ENCODE results near the gene SLC16A3. TPM values are rescaled to one million over a fixed set of nuclear protein-coding genes. Genes with fewer than 3 reads are reported as not detected.

SLC16A3 gene
- total RNA-seq, 2 experiments from 2014 or later, result 257 to 264 TPM

GRCh38 chr17:82226809-82227628, 1.8 kb upstream of the SLC16A3 start:
- no peak for DNase-seq
- POLR2A ChIA-PET, result interaction anchor here (0.8 kb wide), 1 partner anchor 121 kb away, joined by 3 read pairs; no protein-coding TSS in a partner anchor
- Mint-ChIP-seq H3K27ac (peak overlapping the region; percentile 66), H3K36me3 (ENCODE audit: low read depth) (peaks cover 9% of the 10 kb centered on the region), H3K4me1 (ENCODE audit: low read depth) (peaks cover 13% of the 10 kb centered on the region), H3K9me3 (ENCODE audit: insufficient read depth) (no peaks in the 10 kb centered on the region), H3K27me3 (ENCODE audit: low read depth) (no peaks in the 10 kb centered on the region), H3K4me3 (peak overlapping the region; percentile 40)
- CTCF ChIA-PET, result no interaction called here
- ATAC-seq, result no peak

DNA sequence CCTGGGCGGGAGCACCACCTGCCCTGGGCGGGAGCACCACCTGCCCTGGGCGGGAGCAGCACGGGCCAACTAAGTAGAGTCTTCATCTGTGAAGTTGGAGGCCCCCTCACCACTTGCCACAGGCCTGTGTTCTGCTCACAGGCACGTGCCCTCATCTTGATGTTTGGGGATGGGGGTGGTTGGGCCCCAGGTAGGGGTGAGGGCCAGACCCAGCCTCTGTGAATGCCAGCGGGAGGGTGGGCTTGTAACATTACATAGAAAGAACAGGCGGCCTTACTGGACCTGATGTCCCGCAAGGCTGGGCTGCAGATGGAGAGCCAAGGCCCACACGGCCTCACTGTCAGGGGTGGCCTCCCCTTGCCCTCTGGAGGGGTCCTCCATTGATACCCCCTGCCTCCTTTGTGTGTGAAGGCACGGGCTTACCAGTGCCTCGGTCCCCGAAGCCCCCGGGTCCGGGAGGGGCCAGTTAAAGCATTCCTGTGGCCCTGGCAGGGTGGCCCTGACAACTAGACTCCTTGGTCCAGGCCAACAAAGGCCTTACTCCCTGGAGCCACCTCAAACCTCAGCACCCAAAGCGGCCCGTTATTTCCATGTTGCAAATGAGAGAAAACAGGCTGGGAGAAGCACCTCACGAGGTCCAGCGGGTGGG, 1.1 kb upstream of the SLC16A3 start:
- Mint-ChIP-seq H3K4me3 (peak overlapping the region; percentile 80), H3K36me3 (ENCODE audit: low read depth) (peaks cover 11% of the 10 kb centered on the region), H3K4me1 (ENCODE audit: low read depth) (peaks cover 17% of the 10 kb centered on the region), H3K27ac (peak overlapping the region; percentile 90), H3K9me3 (ENCODE audit: insufficient read depth) (no peaks in the 10 kb centered on the region), H3K27me3 (ENCODE audit: low read depth) (no peaks in the 10 kb centered on the region)
- ATAC-seq, result no peak
- POLR2A ChIA-PET, result no interaction called here
- no peak for DNase-seq
- CTCF ChIA-PET, result no interaction called here

DNA sequence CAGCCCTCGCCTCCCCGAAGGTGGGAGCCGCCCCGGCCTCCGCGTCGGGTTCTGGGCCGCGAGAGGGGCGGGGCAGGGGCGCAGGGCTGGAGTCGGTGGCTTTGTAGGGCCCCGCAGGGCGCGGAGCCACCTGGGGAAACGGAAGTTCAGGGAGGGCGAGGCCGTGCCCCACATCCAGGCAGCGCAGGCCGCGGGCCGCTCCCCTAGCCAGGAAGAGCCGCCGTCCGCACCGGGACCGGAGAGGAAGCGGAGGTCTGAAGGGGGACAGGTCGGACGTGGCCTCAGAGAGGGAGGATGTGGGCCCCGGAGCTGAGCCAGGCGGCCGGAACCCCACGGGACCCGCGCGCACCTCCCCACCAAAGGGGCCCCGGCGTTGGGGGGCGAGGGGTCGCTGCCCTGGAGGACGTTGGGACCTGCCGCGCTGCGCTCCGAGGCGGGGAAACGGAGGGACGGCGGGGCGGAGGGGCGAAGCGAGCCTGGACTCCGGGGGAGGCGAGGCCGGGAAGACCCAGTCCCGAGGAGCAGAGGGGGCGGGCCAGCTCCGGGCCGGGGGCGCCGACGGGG, 482 bp upstream of the SLC16A3 start:
- ATAC-seq (peak; percentile 42), DNase-seq (peak; percentile 84)
- Mint-ChIP-seq H3K27ac (peak overlapping the region; percentile 90), H3K4me3 (peak overlapping the region; percentile 80), H3K36me3 (ENCODE audit: low read depth) (peaks cover 12% of the 10 kb centered on the region), H3K27me3 (ENCODE audit: low read depth) (no peaks in the 10 kb centered on the region), H3K4me1 (ENCODE audit: low read depth) (peaks cover 17% of the 10 kb centered on the region), H3K9me3 (ENCODE audit: insufficient read depth) (no peaks in the 10 kb centered on the region)
- POLR2A ChIA-PET, result interaction anchor here (0.7 to 1.8 kb wide), 11 partner anchors 14 to 191 kb away, joined by 3 to 7 read pairs (median 5); partner anchors contain the start of genes CD7 and DCXR
- CTCF ChIA-PET, result interaction anchor here (1.9 kb wide), 1 partner anchor 22 kb away, joined by 7 read pairs; no protein-coding TSS in a partner anchor

DNA sequence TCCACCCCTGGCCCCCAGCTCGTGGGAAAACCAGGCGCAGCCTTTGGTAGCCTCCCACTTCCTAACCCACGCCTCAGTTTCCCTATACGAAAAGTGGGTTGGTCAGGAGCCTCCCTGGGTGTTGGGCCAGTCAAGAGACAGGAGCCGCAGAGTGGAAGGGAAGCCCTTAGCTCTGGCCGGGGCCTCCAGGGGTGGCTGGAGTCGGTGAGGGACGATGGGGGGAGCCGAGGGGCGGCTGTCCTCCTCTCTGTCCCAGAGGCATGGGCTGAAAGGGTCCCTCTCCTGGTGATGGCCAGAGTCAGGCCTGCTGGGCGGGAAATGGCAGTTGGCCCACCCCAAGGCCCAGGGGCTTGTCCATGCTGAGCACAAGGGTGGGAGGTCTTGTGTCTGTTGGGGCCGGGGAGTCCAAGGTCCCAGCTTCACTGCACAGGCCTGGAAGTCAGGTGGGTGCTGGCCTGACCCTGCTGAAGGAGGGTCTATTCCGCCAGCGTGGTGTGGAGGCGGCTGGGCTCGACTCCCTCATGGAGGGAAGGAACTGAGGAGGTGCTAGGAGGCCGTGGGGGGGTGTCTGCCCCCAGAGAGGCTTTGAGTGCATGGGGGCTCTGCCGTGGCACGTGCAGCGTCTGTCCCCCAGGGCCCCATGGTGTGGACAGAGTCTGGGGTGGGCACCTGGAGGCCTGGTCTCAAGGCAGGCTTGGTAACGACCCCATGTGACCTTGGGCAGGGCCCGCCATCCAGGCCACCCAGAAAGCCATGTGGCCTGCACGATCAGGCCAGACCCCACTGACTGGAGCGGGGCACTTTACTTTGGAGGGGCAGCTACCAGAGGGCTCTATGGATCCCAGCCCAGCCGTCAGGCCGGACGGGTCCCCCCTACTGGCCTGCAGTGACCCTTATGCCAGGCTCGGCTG, 1.1 kb downstream of the SLC16A3 start:
- peaks cover 15% of the 10 kb centered on the region for H3K36me3 Mint-ChIP-seq (ENCODE audit: low read depth)
- ChIA-PET CTCF (interaction anchor here (1.5 to 1.9 kb wide), 3 partner anchors 11 to 91 kb away, joined by 7 read pairs; no protein-coding TSS in a partner anchor), POLR2A (interaction anchor here (0.7 to 1.8 kb wide), 11 partner anchors 8 to 192 kb away, joined by 3 to 7 read pairs (median 4); partner anchors contain the start of genes CD7, CSNK1D and DCXR)
- H3K27ac Mint-ChIP-seq, result peak overlapping the region; percentile 92
- DNase-seq, result no peak
- no peaks in the 10 kb centered on the region for H3K9me3 Mint-ChIP-seq (ENCODE audit: insufficient read depth)
- no peaks in the 10 kb centered on the region for H3K27me3 Mint-ChIP-seq (ENCODE audit: low read depth)
- peak; percentile 0 for ATAC-seq
- peaks cover 29% of the 10 kb centered on the region for H3K4me1 Mint-ChIP-seq (ENCODE audit: low read depth)
- peak overlapping the region; percentile 95 for H3K4me3 Mint-ChIP-seq

GRCh38 chr17:82230609-82231311, 1.9 kb downstream of the SLC16A3 start:
- H3K9me3 Mint-ChIP-seq (ENCODE audit: insufficient read depth), result no peaks in the 10 kb centered on the region
- peak; percentile 85 for DNase-seq
- H3K4me1 Mint-ChIP-seq (ENCODE audit: low read depth), result peaks cover 37% of the 10 kb centered on the region
- H3K27ac Mint-ChIP-seq, result peak overlapping the region; percentile 92
- H3K27me3 Mint-ChIP-seq (ENCODE audit: low read depth), result no peaks in the 10 kb centered on the region
- H3K4me3 Mint-ChIP-seq, result peak overlapping the region; percentile 95
- ChIA-PET CTCF (interaction anchor here (1.5 to 1.9 kb wide), 3 partner anchors 11 to 91 kb away, joined by 5 to 7 read pairs (median 7); no protein-coding TSS in a partner anchor), POLR2A (interaction anchor here (0.5 to 0.7 kb wide), 3 partner anchors 19 to 30 kb away, joined by 3 to 4 read pairs (median 3); no protein-coding TSS in a partner anchor)
- peaks cover 20% of the 10 kb centered on the region for H3K36me3 Mint-ChIP-seq (ENCODE audit: low read depth)
- peak; percentile 45 for ATAC-seq

DNA sequence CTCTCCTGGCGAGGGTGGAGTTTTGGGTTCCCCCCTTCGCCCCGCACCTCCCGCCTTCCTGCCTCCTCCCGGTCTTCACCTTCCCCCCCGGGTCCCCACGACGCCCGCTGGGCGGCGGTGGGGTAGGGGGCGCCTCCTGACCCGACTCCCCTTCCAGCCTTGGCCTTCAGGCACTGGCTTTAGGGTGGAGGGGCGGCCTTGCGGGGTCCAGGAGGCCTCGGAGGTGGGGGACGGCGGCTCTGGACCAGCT, 2.4 kb downstream of the SLC16A3 start:
- Mint-ChIP-seq H3K4me1 (ENCODE audit: low read depth) (peaks cover 42% of the 10 kb centered on the region), H3K9me3 (ENCODE audit: insufficient read depth) (no peaks in the 10 kb centered on the region), H3K36me3 (ENCODE audit: low read depth) (peaks cover 24% of the 10 kb centered on the region), H3K27me3 (ENCODE audit: low read depth) (no peaks in the 10 kb centered on the region), H3K27ac (no peak overlapping the region), H3K4me3 (peak overlapping the region; percentile 40)
- ChIA-PET CTCF (interaction anchor here (1.5 to 1.9 kb wide), 3 partner anchors 10 to 90 kb away, joined by 5 to 7 read pairs (median 7); no protein-coding TSS in a partner anchor), POLR2A (interaction anchor here (0.6 kb wide), 1 partner anchor 16 kb away, joined by 4 read pairs; no protein-coding TSS in a partner anchor)
- peak; percentile 25 for ATAC-seq
- no peak for DNase-seq

DNA sequence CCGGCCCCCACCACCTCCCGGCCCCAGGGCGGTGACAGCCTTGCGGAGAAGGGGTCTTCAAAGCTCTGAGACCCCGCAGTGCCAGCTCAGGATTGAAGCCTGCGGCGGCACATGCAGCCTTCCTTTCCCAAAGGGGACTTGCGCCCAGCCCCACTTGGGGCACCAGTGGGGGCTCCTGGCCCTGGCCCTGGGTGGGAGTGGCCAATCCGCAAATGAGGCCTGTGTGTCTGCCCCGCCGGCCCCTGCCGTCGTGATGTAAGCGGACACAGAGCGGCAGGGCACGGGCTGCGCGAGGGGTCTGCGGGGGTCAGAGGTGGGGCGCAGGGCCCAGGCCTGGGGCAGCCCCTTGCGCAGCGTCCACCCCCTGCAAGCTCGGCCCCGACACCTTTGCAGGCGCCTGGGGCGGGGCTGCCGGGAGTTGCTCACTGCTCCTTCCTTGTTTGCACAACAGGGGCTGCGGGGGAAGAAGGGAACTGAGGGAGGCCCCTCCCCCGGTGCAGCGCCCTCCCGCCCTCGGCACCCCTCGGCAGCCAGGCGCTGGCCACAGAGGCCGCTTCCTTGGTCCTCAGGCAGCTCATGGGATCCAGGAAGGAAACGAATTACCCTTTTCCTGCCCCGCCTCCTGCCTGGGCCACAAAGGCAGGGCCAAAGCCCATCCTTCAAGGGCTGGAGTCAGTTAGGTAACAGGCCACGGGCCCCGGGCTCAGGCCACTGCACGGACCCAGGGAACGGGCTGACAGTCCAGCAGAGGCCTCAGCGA, 2.9 kb downstream of the SLC16A3 start:
- peak; percentile 1 for ATAC-seq
- peak overlapping the region; percentile 40 for H3K4me3 Mint-ChIP-seq
- POLR2A ChIA-PET, result interaction anchor here (0.6 kb wide), 1 partner anchor 16 kb away, joined by 4 read pairs; no protein-coding TSS in a partner anchor

DNA sequence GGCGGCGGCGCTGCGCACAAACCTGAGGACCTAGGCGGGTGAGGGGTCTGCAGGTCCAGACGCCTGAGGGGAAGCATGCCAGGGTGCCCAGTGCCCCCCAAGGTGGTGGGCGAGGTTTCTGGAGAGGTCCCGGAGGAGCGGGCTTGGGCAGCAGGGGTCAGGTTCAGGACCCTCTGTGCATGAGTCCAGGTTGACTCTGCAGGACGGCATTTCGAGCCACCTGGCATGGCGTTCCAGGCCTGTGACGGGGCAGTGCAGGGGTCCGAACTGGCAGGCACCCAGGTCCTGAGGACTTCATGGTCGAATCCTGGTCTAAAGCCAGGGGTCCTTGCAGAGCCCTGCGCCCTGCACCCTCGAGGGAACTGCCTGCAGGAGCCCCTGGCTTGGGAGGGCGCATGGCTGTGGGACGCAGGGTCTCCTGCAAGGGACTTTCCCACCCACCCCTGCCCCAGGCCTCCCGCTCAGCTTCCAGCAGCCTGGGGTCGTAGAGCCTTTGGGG, 3.5 kb downstream of the SLC16A3 start:
- Mint-ChIP-seq H3K36me3 (ENCODE audit: low read depth) (peaks cover 28% of the 10 kb centered on the region), H3K27me3 (ENCODE audit: low read depth) (no peaks in the 10 kb centered on the region), H3K4me3 (peak overlapping the region; percentile 15), H3K27ac (peak overlapping the region; percentile 15), H3K4me1 (ENCODE audit: low read depth) (peaks cover 40% of the 10 kb centered on the region), H3K9me3 (ENCODE audit: insufficient read depth) (no peaks in the 10 kb centered on the region)
- ATAC-seq (no peak), DNase-seq (no peak)
- CTCF ChIA-PET, result interaction anchor here (1.5 kb wide), 1 partner anchor 26 kb away, joined by 5 read pairs; no protein-coding TSS in a partner anchor
- POLR2A ChIA-PET, result no interaction called here

More for the DNA sequence above, 2.9 kb downstream of the SLC16A3 start:
- Mint-ChIP-seq H3K36me3 (ENCODE audit: low read depth) (peaks cover 27% of the 10 kb centered on the region), H3K9me3 (ENCODE audit: insufficient read depth) (no peaks in the 10 kb centered on the region), H3K27me3 (ENCODE audit: low read depth) (no peaks in the 10 kb centered on the region), H3K4me1 (ENCODE audit: low read depth) (peaks cover 43% of the 10 kb centered on the region), H3K27ac (peak overlapping the region; percentile 15)
- CTCF ChIA-PET, result interaction anchor here (1.5 to 1.9 kb wide), 3 partner anchors 10 to 90 kb away, joined by 5 to 7 read pairs (median 7); no protein-coding TSS in a partner anchor
- DNase-seq, result peak; percentile 73

DNA sequence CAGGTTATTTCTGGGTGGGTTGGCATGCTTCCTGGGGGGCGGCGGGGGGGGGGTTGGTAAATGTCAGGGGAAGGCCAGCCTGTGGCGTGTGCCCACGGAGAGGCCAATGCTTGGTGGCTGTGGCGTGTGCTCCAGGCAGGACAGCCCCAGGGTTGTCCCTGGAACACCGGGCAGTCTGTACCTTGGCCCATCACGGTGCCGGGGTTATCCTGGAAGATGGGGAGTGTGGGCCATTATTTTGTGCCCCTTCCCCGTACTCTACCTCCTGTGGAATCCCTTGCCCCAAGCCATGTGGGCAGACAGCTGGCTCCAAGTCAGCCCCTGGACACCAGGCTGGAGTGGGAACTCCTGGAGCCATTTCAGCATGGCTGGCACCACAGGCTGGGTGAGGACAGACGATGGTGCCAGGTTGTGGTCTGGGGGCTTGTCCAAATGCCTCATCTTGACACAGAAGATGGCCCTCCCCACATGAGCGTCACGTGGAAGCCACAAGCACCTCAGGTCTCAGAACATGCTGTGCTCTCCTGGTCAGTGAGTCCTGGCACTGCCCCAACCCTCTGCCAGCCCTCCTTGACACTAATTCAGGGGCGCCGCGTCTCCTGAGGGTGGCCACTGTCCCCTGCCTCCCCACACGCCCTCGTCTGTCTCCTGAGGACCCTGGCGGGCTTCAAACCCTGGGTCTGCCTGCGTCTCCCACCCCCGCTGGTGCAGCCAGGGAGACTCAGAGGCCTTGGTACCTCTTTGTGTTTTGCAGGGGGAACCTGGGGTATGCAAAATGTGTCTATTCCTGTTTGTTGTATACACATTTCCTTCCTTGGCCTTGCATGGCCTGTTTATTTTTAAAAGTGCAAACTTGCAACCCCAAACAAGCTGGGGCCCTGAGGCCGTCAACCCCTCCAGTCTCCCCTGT, 4.3 kb downstream of the SLC16A3 start:
- ChIA-PET CTCF (no interaction called here), POLR2A (no interaction called here)
- DNase-seq (no peak), ATAC-seq (no peak)
- H3K27me3 Mint-ChIP-seq (ENCODE audit: low read depth), result no peaks in the 10 kb centered on the region
- no peaks in the 10 kb centered on the region for H3K9me3 Mint-ChIP-seq (ENCODE audit: insufficient read depth)
- H3K27ac Mint-ChIP-seq, result peak overlapping the region; percentile 60
- peaks cover 34% of the 10 kb centered on the region for H3K36me3 Mint-ChIP-seq (ENCODE audit: low read depth)
- peak overlapping the region; percentile 43 for H3K4me3 Mint-ChIP-seq
- H3K4me1 Mint-ChIP-seq (ENCODE audit: low read depth), result peaks cover 42% of the 10 kb centered on the region

Measured in activated CD8-positive, alpha-beta T cell treated with anti-CD3 and anti-CD28 coated beads, Interleukin-2, amount 10 ng/mL, durations not matched to agents 7 days and 5 days (primary cell).